Measurements from ENCODE around the gene MYLK.

Gene MYLK

DNA sequence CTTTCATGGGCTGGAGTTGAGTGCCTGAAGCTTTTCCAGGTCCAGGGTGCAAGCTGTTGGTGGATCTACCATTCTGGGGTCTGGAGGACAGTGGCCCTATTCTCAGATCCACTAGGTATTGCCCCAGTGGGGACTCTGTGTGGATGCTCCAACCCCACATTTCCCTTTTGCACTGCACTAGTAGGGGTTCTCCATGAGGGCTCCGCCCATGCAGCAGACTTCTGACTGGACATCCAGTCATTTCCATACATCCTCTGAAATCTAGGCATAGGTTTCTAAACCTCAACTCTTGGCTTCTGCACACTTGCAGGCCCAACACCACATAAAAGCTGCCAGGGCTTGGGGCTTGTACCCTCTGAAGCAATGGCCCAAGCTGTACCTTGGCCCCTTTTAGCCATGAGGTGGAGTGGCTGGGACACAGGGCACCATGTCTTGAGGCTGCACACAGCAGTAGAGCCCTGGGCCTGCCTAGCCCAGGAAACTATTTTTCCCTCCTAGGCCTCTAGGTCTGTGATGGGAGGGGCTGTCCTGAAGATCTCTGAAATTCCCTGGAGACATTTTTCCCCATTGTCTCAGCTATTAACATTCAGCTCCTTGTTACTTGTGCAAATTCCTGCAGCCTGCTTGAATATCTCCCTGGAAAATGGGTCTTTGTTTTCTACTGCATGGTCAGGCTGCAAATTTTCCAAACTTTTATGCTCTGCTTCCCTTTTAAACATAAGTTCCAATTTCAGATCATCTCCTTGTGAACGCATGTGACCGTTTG, 293.3 kb downstream of the MYLK start:
- DNase-seq (ENCODE audit: low spot score) = no peak

DNA sequence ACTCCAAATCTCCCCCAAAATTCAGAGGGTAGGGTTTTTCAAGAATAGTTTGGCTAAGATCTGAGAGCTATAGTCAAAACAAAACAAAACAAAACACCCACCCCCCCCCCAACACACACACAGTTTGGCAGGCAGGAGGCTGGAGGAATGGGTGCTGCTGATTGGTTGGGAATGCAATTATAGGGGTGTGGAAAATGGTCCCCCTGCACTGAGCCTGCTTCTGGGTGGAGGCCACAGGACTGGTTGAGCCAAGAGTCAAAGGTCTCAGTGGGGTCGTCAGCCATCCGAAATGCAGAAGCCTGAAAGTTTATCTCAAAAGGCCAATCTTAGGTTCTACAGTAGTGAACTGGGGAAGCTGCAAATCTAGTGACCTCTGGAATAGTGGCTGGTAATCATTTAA, 296.7 kb downstream of the MYLK start:
- no peak for DNase-seq (ENCODE audit: low spot score)

DNA sequence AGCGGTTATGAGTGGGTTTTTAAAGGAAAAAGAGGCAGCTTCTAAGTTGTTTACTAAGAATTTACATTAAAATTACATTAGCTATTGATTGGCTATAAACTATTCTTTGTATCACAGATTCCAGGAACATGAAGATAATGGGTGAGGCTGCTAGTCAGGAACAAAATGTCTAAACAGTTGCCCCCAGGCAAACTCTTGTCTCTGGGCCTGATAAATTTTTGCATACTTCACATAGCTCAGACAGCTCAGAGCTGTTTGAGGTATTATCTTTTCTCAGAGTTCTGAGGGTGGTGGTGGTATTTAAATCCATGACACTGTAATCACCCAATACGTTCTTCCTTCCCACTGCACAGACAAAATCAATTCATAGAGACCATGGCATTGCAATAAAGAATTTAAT, 297.2 kb downstream of the MYLK start:
- no peak for DNase-seq (ENCODE audit: low spot score)

DNA sequence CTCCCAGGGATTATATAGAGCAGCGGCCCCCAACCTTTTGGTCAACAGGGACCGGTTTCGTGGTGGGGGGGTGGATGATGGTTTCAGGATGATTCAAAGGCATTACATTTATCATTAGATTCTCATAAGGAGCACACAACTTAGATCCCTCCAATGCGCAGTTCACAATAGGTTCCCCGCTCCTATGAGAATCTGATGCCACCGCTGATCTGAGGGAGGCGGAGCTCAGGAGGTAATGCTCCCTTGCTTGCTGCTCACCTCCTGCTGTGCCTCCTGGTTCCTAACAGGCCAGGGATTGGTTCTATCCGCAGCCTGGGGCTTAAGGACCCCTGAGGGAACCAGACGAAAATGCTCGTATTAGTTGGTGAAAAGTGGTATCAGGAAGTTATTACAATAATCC, 298.0 kb downstream of the MYLK start:
- DNase-seq (ENCODE audit: low spot score) = peak; percentile 10

DNA sequence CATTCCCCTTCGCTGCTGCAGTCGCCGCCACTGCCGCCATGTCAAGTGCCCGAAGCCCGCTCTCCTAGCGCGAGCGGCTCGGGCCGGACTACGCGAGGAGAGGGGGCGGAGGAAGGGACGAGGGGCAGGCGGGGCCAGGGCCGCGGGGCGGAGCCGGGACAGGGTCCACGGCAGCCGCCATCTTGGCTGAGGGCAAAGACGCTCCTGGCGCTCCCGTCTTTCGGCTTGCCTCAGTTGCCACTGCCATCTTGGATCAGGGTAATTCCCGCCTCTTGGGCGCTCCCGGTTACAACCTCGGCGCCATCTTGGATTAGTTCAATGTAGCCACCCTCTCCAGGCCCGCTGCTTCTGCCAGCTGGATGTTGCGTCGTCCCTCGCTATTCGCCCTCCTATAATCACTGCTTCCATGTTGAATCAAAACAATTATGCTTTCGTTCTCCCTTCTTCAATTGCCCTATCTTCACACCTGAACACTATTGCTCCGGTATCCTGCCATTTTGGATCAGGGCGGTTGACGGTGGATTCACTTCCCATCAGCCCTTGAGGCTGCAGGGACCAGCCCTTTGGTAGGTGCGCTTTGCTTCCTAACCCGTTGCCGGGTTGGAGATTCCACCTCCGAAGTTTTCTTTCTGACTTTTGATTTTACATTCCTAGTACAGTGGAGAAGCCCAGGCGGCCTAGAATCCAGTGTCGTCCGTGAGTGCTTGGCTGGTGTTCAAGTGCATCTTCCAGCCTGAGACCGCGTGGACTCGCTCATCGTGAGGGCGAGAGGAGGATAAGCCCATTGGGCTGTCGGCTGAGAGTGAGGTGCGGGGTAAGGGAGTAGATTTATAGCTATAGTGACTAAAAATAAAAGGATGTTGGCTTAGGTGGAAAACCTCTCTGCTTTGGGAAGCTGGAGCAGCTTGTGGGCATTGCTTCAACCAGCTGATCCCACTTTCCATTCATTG, 298.9 kb downstream of the MYLK start, which contains the start of gene HACD2:
Gene HACD2, minus strand, starts transcription at position 66 of the 950 bp plus-strand sequence. Its CDS starts 26 bp downstream, at position 40.
- DNase-seq (ENCODE audit: low spot score) = peak; percentile 93

DNA sequence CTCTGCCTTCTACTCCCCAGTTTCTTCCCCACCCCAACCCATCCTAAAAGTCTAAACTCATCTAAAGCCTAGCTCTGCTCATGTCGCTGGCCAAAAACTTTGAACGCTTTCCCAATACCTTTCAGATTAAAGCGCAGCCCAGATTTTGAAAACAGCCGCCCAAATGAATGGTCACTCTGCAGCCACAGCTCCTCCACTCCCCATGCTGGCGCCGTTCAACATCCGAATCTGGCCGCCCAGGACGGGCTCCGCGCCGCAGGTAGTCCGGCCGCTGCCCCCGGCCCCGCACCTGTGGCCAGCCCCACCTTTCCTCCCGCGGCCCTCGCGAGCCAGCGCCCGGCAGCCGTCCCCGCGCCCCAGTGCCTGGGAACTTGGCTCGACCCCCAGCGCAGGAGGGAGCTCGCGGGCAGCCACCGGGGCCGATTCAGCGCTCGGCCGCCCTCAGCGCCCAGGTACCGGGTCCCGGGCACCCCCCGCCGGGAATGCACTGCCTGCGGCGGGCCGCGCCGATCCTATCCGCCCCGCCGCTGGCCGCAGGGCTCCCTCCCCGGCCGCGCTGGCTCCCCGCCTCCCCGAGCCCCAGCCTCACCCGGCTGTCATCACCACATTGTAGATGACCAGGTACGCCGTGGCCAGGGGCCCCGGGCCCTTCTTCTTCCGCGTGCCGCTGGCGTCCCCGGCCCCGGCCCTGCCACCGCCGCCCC, 299.7 kb downstream of the MYLK start:
- DNase-seq (ENCODE audit: low spot score) = no peak

DNA sequence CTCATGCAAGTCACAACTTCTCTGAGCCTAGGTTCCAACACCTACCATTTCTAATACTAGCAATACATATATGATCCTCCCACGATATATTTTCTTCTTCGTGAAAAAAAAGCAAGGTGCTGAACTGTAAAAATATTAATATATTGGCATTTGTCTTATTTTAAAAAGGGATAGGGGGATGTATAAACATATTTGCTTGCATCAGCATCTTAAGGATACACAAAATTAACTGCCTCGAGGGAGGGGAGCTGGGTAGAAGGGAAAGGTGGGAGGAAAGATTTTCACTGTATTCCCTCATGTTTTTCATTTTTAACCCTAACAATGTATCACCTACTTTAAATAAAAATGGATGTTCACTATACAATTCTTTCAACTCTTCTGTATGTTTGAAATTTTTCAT, 300.6 kb downstream of the MYLK start:
- no peak for DNase-seq (ENCODE audit: low spot score)

DNA sequence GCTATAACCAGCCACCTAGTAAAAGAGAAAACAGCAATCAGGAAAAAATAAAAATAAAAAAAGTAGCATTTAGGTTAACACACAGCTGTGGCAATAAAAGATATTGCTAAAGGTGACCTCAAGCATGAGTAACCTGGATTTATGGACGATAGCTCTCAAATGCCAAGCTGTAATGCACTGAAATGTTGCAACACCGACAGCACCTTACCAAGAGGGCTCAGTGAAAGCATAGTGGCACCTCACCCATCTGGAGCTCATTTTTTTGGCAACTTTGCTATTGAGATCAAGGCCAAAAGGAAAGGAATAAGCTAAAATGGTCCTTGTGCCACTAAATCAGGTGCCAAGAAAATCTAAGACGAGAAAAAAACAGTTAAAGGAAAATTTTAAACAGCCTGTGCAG, 301.8 kb downstream of the MYLK start:
- DNase-seq (ENCODE audit: low spot score) = no peak

DNA sequence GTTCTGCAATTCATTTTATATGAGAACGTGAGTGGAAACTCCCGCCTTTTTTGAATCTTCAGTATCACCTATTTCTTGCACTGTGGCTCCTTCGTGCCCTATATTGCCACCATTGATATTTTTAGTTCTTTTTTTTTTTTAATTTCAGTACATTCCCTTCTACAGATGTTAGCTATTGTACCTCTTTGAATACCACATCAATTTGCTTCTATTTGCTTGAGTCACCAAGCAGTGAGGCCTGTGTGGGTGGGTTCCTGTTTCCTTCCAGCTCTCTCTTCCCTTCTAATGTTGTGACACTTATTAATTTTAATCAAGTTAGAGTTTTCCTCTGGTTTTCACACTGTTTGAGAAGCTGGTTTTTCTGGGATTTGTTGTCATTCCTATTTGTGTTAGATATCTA, 308.0 kb downstream of the MYLK start:
- DNase-seq (ENCODE audit: low spot score) = no peak

DNA sequence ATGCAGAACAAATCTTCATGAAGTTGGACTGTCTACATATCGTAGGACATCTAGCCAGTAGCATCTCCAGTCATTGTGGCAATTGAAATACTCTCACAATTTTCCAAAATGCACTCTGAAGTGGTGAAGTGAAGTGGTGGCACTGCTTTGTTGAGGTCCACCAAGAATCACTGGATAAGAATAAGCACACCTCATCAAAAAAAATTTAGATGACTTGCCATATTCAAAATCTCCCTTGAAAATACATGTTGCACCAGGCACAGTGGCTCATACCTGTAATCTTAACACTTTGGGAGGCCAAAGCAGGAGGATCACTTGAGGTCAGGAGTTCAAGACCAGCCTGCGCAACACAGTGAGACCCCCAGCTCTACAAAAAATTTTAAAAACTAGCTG, 312.2 kb downstream of the MYLK start:
- DNase-seq (ENCODE audit: low spot score) = no peak

DNA sequence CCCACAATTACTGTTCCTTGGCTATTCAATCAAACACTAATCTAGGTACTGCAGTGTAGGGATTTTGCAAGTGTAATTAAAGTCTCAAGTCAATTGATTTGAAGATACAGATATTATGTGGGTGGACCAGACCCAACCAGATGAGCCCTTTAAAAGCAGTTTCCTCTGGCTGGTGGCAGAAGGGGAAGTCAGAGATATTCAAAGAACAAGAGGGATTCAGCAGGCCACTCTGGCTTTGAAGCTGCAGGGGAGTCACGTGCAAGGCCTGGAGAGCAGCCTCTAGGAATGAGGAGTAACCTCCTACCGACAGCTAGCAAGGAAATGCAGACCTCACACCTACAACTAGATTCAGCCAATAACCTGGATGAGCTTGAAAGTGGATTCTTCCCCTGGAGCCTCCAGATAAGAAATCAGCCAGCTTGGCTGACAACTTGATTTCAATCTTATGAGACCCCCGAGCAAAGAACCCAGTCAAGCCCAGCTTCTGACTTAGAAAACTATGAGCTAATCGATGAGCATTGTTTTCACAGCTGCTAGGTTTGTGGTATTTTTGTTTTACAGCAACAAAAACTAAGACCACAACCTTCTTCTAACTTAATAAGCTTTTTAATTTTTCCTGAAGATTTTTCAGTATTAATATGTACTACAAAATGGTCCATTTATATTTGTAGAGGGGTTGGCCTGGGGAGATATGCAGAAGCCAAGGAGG, 312.7 kb downstream of the MYLK start:
- DNase-seq (ENCODE audit: low spot score) = no peak

DNA sequence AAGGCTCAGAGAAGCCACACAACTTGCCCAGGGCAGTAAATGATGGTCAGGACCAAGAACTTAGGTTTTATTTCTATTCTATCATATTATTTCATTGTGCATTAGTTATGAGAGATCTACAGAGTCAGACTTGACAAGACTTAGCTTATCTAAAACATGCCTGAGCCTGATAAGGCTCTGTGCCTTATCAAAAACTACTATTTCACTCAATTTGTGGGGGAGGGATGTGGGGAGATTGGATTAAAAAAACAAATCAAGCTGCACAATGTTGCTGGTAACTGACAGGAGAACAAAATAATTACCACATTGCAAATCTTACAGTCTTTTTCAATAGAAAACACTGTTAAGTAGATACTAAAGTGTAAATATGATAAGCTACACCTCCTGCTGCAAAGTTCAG, 315.3 kb downstream of the MYLK start:
- DNase-seq (ENCODE audit: low spot score) = no peak

DNA sequence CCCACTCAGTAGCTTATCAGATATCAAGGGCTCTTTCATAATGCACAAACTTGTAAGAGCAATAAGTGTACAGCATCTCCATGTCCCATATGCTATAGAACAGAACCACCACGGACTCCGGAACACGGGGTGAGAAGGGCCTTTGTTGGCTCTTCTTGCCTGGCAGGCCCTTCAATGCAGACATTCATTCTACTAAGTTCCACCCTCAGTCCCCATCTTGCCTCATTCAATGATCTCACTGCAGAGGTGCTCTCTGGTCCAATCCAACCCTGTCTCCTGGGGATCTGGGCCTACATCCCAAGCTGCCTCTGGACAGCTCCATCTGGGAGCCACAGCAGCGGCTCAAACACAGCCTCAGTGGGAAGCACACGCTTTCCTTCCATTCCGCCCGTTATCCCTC, 316.1 kb downstream of the MYLK start:
- no peak for DNase-seq (ENCODE audit: low spot score)

DNA sequence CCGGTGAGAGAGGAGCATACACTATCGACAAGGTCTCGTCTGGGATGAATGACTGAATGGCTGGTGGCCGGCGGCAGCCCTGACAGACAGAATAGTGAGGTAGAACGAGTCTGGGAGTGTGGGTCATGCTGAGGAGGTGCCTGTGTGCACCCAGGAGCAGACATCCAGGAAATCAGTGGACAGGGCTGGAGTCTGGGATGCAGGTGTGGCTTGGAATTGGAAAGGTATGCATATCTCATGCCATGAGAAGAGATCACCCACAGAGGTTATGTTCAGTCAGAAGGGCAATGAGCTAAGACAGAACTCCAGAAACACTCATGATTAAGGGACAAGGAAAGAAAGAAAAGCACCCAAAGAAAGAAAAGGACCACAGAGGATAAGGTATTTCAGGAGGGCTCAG, 320.1 kb downstream of the MYLK start:
- DNase-seq (ENCODE audit: low spot score) = no peak

DNA sequence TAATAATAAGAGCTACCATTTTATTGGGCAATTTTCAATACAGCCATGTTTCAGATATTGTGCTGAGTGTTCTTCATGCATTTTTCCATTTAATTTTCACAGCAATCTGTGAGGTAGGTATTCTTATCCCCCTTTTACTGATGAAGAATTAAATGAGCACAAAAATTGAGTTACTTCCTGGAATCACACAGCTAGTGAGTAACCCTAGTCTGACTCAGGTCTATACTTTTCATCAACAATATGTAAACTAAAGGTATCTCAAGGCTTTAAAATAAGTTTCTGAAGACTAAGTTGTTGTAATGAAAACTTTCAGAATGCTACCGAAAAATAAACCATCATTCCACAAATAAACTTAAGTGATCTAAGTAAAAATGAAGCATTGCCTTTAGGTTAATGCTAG, 321.6 kb downstream of the MYLK start:
- no peak for DNase-seq (ENCODE audit: low spot score)

DNA sequence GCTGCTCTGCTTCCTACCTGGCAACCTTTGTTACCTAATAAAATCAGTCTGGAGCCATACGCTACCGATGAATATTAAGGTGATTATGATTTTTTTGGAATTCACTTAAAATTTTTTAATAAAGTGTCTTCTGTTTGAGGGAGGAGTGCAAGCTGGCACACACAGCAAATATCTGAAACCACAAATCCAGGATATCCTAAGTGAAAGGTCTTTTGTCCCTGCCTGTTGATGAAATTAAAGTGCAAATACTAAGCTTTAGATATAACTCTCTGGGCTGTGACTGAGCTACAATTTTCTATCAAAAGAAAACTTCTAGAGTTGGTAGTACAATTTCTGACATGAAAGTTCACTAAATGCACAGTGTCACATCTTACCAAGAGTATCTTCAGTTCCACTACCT, 322.9 kb downstream of the MYLK start:
- DNase-seq (ENCODE audit: low spot score) = no peak
